HepG2 (cell line): ENCODE results near the gene ANAPC16. TPM values are rescaled to one million over a fixed set of nuclear protein-coding genes. Genes with fewer than 3 reads are reported as not detected.

Experiments used
- ATAC-seq: fragments of 200-7000 bp; cut with Tn5 transposase; 3 replicates; pipeline ENCODE4 v1.9.1; 2020; ENCODE audit warnings: mild to moderate bottlenecking, moderate library complexity
- BruUV-seq: library from RNA; stranded (reverse); fragments of 400-500 nt; replicated peaks from 2 replicates; lab custom pipeline; 2021; lab: Mats Ljungman, UMichigan
- CTCF ChIA-PET: fragments of 300-600 bp; formaldehyde crosslinking; extraction: SDS; loops from one replicate; lab custom pipeline; 2021; ENCODE audit warnings: low total read pairs, inconsistent platforms, low intra/inter-chr PET ratio; lab: Yijun Ruan, JAX
- POLR2A ChIA-PET: fragments of 350-600 bp; sonication (Branson Sonifier 250); formaldehyde crosslinking; loops from one replicate; lab custom pipeline; 2020; ENCODE audit warnings: antibody characterized with exemption, inconsistent platforms; lab: Yijun Ruan, JAX
- DNase-seq: peaks from one replicate; pipeline ENCODE4 v3.0.0-alpha.2; 2015; ENCODE audit warnings: low spot score
- FAIRE-seq: peaks from 3 replicates; lab custom pipeline; 2011; peaks lifted over from hg19 to GRCh38; lab: Jason Lieb, UNC
- H2AFZ ChIP-seq: one replicate; pipeline ENCODE4 v1.6.1; 2011; ENCODE audit warnings: low read length, inconsistent platforms
- H3K27ac ChIP-seq: fragments of 300-600 bp; 3 replicates; pipeline ENCODE4 v1.8.0; 2011; ENCODE audit warnings: mixed run types, mild to moderate bottlenecking, mixed read lengths, low read length, inconsistent platforms; ENCODE audit not compliant: insufficient read depth; ENCODE audit errors: extremely low read length
- H3K27me3 ChIP-seq, 2 experiments: fragments of 200-600 bp in 1 of 2; 2 replicates in 1 of 2; 3 replicates in 1 of 2; pipeline versions ENCODE4 v1.6.0 to v1.8.0; 2011; ENCODE audit warnings: low read length in 2 of 2, mild to moderate bottlenecking in 2 of 2, moderate library complexity in 2 of 2, inconsistent platforms in 1 of 2; ENCODE audit not compliant: insufficient read depth in 2 of 2, control insufficient read depth in 1 of 2
- H3K36me3 ChIP-seq, 2 experiments: fragments of 200-600 bp in 1 of 2; replicated peaks in 1 of 2; 2 replicates in 1 of 2; 3 replicates in 1 of 2; pipeline versions ENCODE4 v1.5.1 to v1.8.0; 2011; ENCODE audit warnings: low read length in 2 of 2, inconsistent platforms in 1 of 2; ENCODE audit not compliant: insufficient read depth in 2 of 2, control insufficient read depth in 1 of 2
- H3K4me1 ChIP-seq: 2 replicates; pipeline ENCODE4 v1.5.1; 2012; ENCODE audit warnings: low read length, inconsistent platforms; ENCODE audit not compliant: insufficient read depth
- H3K4me2 ChIP-seq: 2 replicates; pipeline ENCODE4 v1.6.0; 2011; ENCODE audit warnings: low read depth, low read length, inconsistent platforms
- H3K4me3 ChIP-seq, 3 experiments: fragments of 200-600 bp in 1 of 3; sonication (generic), shearing (Covaris generic) in 1 of 3; replicated peaks in 1 of 3; 2 replicates each; pipeline ENCODE4 v1.5.1; 2011 to 2016; ENCODE audit warnings: low read length in 3 of 3, inconsistent platforms in 2 of 3, low read depth in 2 of 3, mild to moderate bottlenecking in 2 of 3, control low read depth in 1 of 3, mixed read lengths in 1 of 3; ENCODE audit not compliant: insufficient read depth in 1 of 3
- H3K79me2 ChIP-seq: one replicate; pipeline ENCODE4 v1.6.1; 2011; ENCODE audit warnings: low read length, inconsistent platforms; ENCODE audit not compliant: insufficient read depth
- H3K9ac ChIP-seq: 2 replicates; pipeline ENCODE4 v1.6.0; 2011; ENCODE audit warnings: mild to moderate bottlenecking, low read depth, low read length, inconsistent platforms; ENCODE audit not compliant: insufficient read depth
- H3K9me3 ChIP-seq: 2 replicates; pipeline ENCODE4 v1.5.1; 2012; ENCODE audit warnings: mild to moderate bottlenecking, low read length
- H4K20me1 ChIP-seq: 2 replicates; pipeline ENCODE4 v1.6.0; 2011; ENCODE audit warnings: inconsistent platforms, mild to moderate bottlenecking, low read length, moderate library complexity; ENCODE audit not compliant: insufficient read depth
- CEBPB ChIP-seq: IDR thresholded peaks from 2 replicates; pipeline ENCODE4 v1.6.1; 2011; ENCODE audit warnings: low read depth, low read length, improper control_type of control experiment, borderline replicate concordance
- EEA1 ChIP-seq: sonication (generic); formaldehyde crosslinking; IDR thresholded peaks from 2 replicates; pipeline ENCODE4 v1.5.1; 2020; ENCODE audit warnings: mild to moderate bottlenecking, missing genetic modification reagents, borderline replicate concordance
- EP300 ChIP-seq, 3 experiments: sonication (generic) in 1 of 3; formaldehyde crosslinking in 1 of 3; IDR thresholded peaks; 2 replicates each; pipeline versions ENCODE4 v1.5.1 to v1.6.1; 2011 to 2020; ENCODE audit warnings: low read depth in 2 of 3, low read length in 2 of 3, borderline replicate concordance in 1 of 3, improper control_type of control experiment in 1 of 3, mild to moderate bottlenecking in 1 of 3, missing genetic modification reagents in 1 of 3, moderate library complexity in 1 of 3
- FIP1L1 ChIP-seq: fragments of 200-400 bp; formaldehyde crosslinking; IDR thresholded peaks from 2 replicates; pipeline ENCODE4 v1.6.1; 2018; ENCODE audit warnings: low read depth, mild to moderate bottlenecking, low read length, moderate library complexity, borderline replicate concordance; ENCODE audit not compliant: insufficient read depth
- GATAD2A ChIP-seq: IDR thresholded peaks from 2 replicates; pipeline ENCODE4 v1.6.1; 2016
- HNF4A ChIP-seq: sonication (generic); formaldehyde crosslinking; IDR thresholded peaks from 2 replicates; pipeline ENCODE4 v1.4.0; 2020; ENCODE audit warnings: missing genetic modification reagents
- NR3C1 ChIP-seq: sonication (generic); formaldehyde crosslinking; IDR thresholded peaks from 2 replicates; pipeline ENCODE4 v1.4.0; 2020; ENCODE audit warnings: missing genetic modification reagents
- SIN3B ChIP-seq: fragments of 150-350 bp; IDR thresholded peaks from 2 replicates; pipeline ENCODE4 v1.6.1; 2014; ENCODE audit warnings: low read length
- YEATS2 ChIP-seq: sonication (generic); formaldehyde crosslinking; IDR thresholded peaks from 2 replicates; pipeline ENCODE4 v1.4.0; 2020; ENCODE audit warnings: missing genetic modification reagents, borderline replicate concordance
- ZMYM3 ChIP-seq: sonication (generic); formaldehyde crosslinking; IDR thresholded peaks from 2 replicates; pipeline ENCODE4 v1.5.1; 2020; ENCODE audit warnings: mild to moderate bottlenecking, missing genetic modification reagents
- ZNF281 ChIP-seq: sonication (generic); formaldehyde crosslinking; IDR thresholded peaks from 2 replicates; pipeline ENCODE4 v1.4.0; 2020; ENCODE audit warnings: missing genetic modification reagents, borderline replicate concordance
- WGBS: methylation state at CpG from one replicate; pipeline ENCODE4 v1.1.6; 2017; ENCODE audit warnings: low lambda C conversion rate; 5-methylcytosine and 5-hydroxymethylcytosine counted together
- in situ Hi-C: cut with HindIII; loops from 2 replicates; pipeline ENCODE4 v1.10.0; 2017; ENCODE audit warnings: low pct_unique_long_range_greater_than_20kb; ENCODE audit not compliant: extremely low pct_ligation_motif_present
- intact Hi-C: fragments of 100-400 bp; cut with micrococcal nuclease; formaldehyde crosslinking; loops from one replicate; pipeline ENCODE4 v1.10.0; 2022; ENCODE audit not compliant: unreplicated experiment
- polyA plus RNA-seq, 8 experiments: library from polyadenylated mRNA; depleted of rRNA in 3 of 8; stranded (reverse) in 7 of 8; unstranded in 1 of 8; fragments of >200 nt; fragmentation: Illumina TruSeq in 4 of 8; extraction: Trizol in 4 of 8; gene quantifications; 2 replicates each; pipeline versions ENCODE4 v1.2.1 to v1.2.3, GENCODE V29; 2011 to 2016; ENCODE audit warnings: low read depth in 4 of 8, missing spikeins in 1 of 8, mixed read lengths in 1 of 8; ENCODE audit not compliant: insufficient read depth in 1 of 8
- total RNA-seq, 5 experiments: library from RNA; depleted of rRNA; stranded (reverse); fragments of >200 nt; fragmentation: Illumina TruSeq; extraction: Trizol; gene quantifications; 2 replicates each; pipeline ENCODE4 v1.2.3, GENCODE V29; 2016; ENCODE audit warnings: low read depth in 1 of 5

Gene ANAPC16
- total and polyA plus RNA-seq, 2 of the 13 experiments (the other 11 are each of a cell fraction or from before 2014, with no cell fraction given), result 74.8 to 89.4 TPM

- ATAC-seq (no peak), DNase-seq (peak; percentile 71), FAIRE-seq (no peak)
- BruUV-seq, result no TSS peak
- no peak overlapping the region for H3K27ac ChIP-seq
- intact Hi-C loops, result no loop called here
- H4K20me1 ChIP-seq, result peaks cover 26% of the 10 kb centered on the region
- H3K9ac ChIP-seq, result no peak overlapping the region
- in situ Hi-C loops, result loop anchor here (5.0 kb wide), 1 partner anchor 49 kb away; no protein-coding TSS in a partner anchor
- H3K27me3 ChIP-seq, result no peaks in the 10 kb centered on the region; a peak in 1 of 5 replicates
- no peak overlapping the region for H3K4me3 ChIP-seq
- no peak overlapping the region for H2AFZ ChIP-seq
- POLR2A ChIA-PET, result interaction anchor here (0.9 to 8.5 kb wide), 7 partner anchors 17 to 56 kb away, joined by 3 to 322 read pairs (median 7); no protein-coding TSS in a partner anchor
- TF ChIP-seq ZNF281 (CRISPR knock-in tag) (peak; percentile 84), HNF4A (CRISPR knock-in tag) (0 out of 2 replicates have a peak, but pooled peaks have one; percentile 7), YEATS2 (CRISPR knock-in tag) (0 out of 2 replicates have a peak, but pooled peaks have one; percentile 14), CEBPB (peak; percentile 30; the same call in 1 of the 2 replicates), EEA1 (no peak), EP300 (IDR thresholded peaks at IDR 0.05; ENCODE audit: low read depth in 2 of 2, low read length in 2 of 2) (0 out of 4 replicates have a peak, but pooled peaks of 1 of the 2 experiments have one; percentile 15), EP300 (CRISPR knock-in tag; IDR thresholded peaks at IDR 0.05; ENCODE audit: borderline replicate concordance) (no peak), ZMYM3 (CRISPR knock-in tag) (0 out of 2 replicates have a peak, but pooled peaks have one; percentile 19), FIP1L1 (0 out of 2 replicates have a peak, but pooled peaks have one; percentile 9), GATAD2A (CRISPR knock-in tag) (0 out of 2 replicates have a peak, but pooled peaks have one; percentile 52), NR3C1 (no peak), SIN3B (no peak)
- TF ChIP-seq, all 625 proteins: peak for 8
- no peaks in the 10 kb centered on the region for H3K9me3 ChIP-seq
- peak overlapping the region; percentile 24; the same call in 1 of the 2 replicates for H3K4me2 ChIP-seq
- peaks cover 41% of the 10 kb centered on the region for H3K4me1 ChIP-seq
- H3K79me2 ChIP-seq, result peaks cover 23% of the 10 kb centered on the region
- WGBS, result 68% methylated on average over 3 of the region's 3 CpGs
- CTCF ChIA-PET, result no interaction called here
- peaks cover 2 to 13% of the 10 kb centered on the region in 2 experiments; a peak in 3 of 5 replicates for H3K36me3 ChIP-seq
These were observed 62.3 kb downstream of the ANAPC16 start for GRCh38 chr10:72277996-72278667.
